ENCODE measurements around the gene STK32B. TPM values are rescaled to one million over a fixed set of nuclear protein-coding genes. Genes with fewer than 3 reads are reported as not detected.
A peak's percentile ranks its signal among the peaks of the same experiment; 100 is the strongest.
"Not testable (repeated sequence)": the region's sequence is repeated elsewhere in the genome, so short reads cannot be mapped to it uniquely, and the experiment has no call there.

Gene STK32B
- 0.94 TPM for total RNA-seq

GRCh38 chr4:5051278-5052203, at the start of gene STK32B:
STK32B (plus strand) TSS chr4:5051480.
- DNase-seq (ENCODE audit: low spot score) = peak; percentile 61

GRCh38 chr4:5001641-5002040, 49.6 kb upstream of the STK32B start:
- not testable (repeated sequence) for DNase-seq (ENCODE audit: low spot score)

GRCh38 chr4:5003372-5003857, 47.9 kb upstream of the STK32B start:
- DNase-seq (ENCODE audit: low spot score) = no peak

- no peak for DNase-seq (ENCODE audit: low spot score)
Observed at GRCh38 chr4:5003918-5004317, 47.4 kb upstream of the STK32B start.

- no peak for DNase-seq (ENCODE audit: low spot score)
Observed at GRCh38 chr4:5004496-5004895, 46.8 kb upstream of the STK32B start.

GRCh38 chr4:5006932-5007331, 44.3 kb upstream of the STK32B start:
- not testable (repeated sequence) for DNase-seq (ENCODE audit: low spot score)

- DNase-seq (ENCODE audit: low spot score) = no peak
Observed at GRCh38 chr4:5009796-5010195, 41.5 kb upstream of the STK32B start.

- no peak for DNase-seq (ENCODE audit: low spot score)
Observed at GRCh38 chr4:5010984-5011383, 40.3 kb upstream of the STK32B start.

- no peak for DNase-seq (ENCODE audit: low spot score)
Observed at GRCh38 chr4:5012244-5012898, 38.9 kb upstream of the STK32B start.

GRCh38 chr4:5012958-5013357, 38.3 kb upstream of the STK32B start:
- DNase-seq (ENCODE audit: low spot score) = no peak

GRCh38 chr4:5014007-5014682, 37.1 kb upstream of the STK32B start:
- no peak for DNase-seq (ENCODE audit: low spot score)

- DNase-seq (ENCODE audit: low spot score) = no peak
Observed at GRCh38 chr4:5018096-5018495, 33.2 kb upstream of the STK32B start.

GRCh38 chr4:5018603-5019002, 32.7 kb upstream of the STK32B start:
- DNase-seq (ENCODE audit: low spot score) = no peak

GRCh38 chr4:5019274-5019673, 32.0 kb upstream of the STK32B start, which contains the start of gene CYTL1:
CYTL1 (minus strand) TSS chr4:5019458; CDS start chr4:5019445, 13 bp downstream.
- DNase-seq (ENCODE audit: low spot score) = no peak

GRCh38 chr4:5019796-5020195, 31.5 kb upstream of the STK32B start:
- DNase-seq (ENCODE audit: low spot score) = no peak

- no peak for DNase-seq (ENCODE audit: low spot score)
Observed at GRCh38 chr4:5020341-5020740, 30.9 kb upstream of the STK32B start.

GRCh38 chr4:5021546-5021945, 29.7 kb upstream of the STK32B start:
- DNase-seq (ENCODE audit: low spot score) = no peak

- no peak for DNase-seq (ENCODE audit: low spot score)
Observed at GRCh38 chr4:5024673-5025072, 26.6 kb upstream of the STK32B start.

GRCh38 chr4:5026371-5026770, 24.9 kb upstream of the STK32B start:
- DNase-seq (ENCODE audit: low spot score) = no peak

- DNase-seq (ENCODE audit: low spot score) = no peak
Observed at GRCh38 chr4:5027346-5027745, 23.9 kb upstream of the STK32B start.

- DNase-seq (ENCODE audit: low spot score) = no peak
Observed at GRCh38 chr4:5028480-5028879, 22.8 kb upstream of the STK32B start.

- no peak for DNase-seq (ENCODE audit: low spot score)
Observed at GRCh38 chr4:5029447-5029846, 21.8 kb upstream of the STK32B start.

Measured in ureter (tissue), 1 donor.